Activated B cell treated with CpG ODN at 0.5 μM for 24 hours (primary cell): ENCODE data around the gene DHH. TPM values are rescaled to one million over a fixed set of nuclear protein-coding genes. Genes with fewer than 3 reads are reported as not detected.

Experiments used
- ATAC-seq: fragments of 200-7000 bp; cut with Tn5 transposase; one replicate; pipeline ENCODE4 v1.10.0; 2021; ENCODE audit warnings: low read depth, mild to moderate bottlenecking, moderate library complexity
- CTCF ChIA-PET: fragments of 350-600 bp; sonication (Branson Sonifier 250); formaldehyde crosslinking; loops from one replicate; lab custom pipeline; 2021; ENCODE audit warnings: antibody characterized with exemption; lab: Charles Lee
- POLR2A ChIA-PET: fragments of 350-600 bp; sonication (Branson Sonifier 250); formaldehyde crosslinking; loops from one replicate; lab custom pipeline; 2021; ENCODE audit warnings: antibody characterized with exemption; lab: Charles Lee
- DNase-seq: peaks from one replicate; pipeline ENCODE4 v3.0.0; 2022
- H3K27ac Mint-ChIP-seq: one replicate; pipeline ENCODE4 v1.8.0; 2020; ENCODE audit warnings: mixed read lengths
- H3K27me3 Mint-ChIP-seq: one replicate; pipeline ENCODE4 v1.8.0; 2021; ENCODE audit warnings: mixed read lengths
- H3K36me3 Mint-ChIP-seq: one replicate; pipeline ENCODE4 v1.8.0; 2021; ENCODE audit warnings: low read depth, mixed read lengths
- H3K4me1 Mint-ChIP-seq: one replicate; pipeline ENCODE4 v1.8.0; 2021; ENCODE audit warnings: mixed read lengths
- H3K4me3 Mint-ChIP-seq: one replicate; pipeline ENCODE4 v1.8.0; 2020; ENCODE audit warnings: mild to moderate bottlenecking, mixed read lengths
- H3K9me3 Mint-ChIP-seq: one replicate; pipeline ENCODE4 v1.8.0; 2020; ENCODE audit warnings: mixed read lengths
- CTCF ChIP-seq: fragments of 200-600 bp; IDR thresholded peaks from one replicate; pipeline ENCODE4 v1.8.0; 2022; ENCODE audit warnings: antibody characterized with exemption, mild to moderate bottlenecking
- intact Hi-C: fragments of 100-400 bp; cut with micrococcal nuclease; formaldehyde crosslinking; loops from one replicate; pipeline ENCODE4 v1.15.1; 2024
- total RNA-seq: library from RNA; stranded (reverse); gene quantifications from 2 replicates; pipeline ENCODE4 v1.2.3, GENCODE V29; 2022

Gene DHH
- total RNA-seq, 1 donor from 2014 or later = 0.09 TPM

- H3K27ac Mint-ChIP-seq = no peak overlapping the region
- H3K36me3 Mint-ChIP-seq = no peaks in the 10 kb centered on the region
- DNase-seq = no peak
- H3K4me3 Mint-ChIP-seq = no peak overlapping the region
- POLR2A ChIA-PET = interaction anchor here (0.8 to 1.2 kb wide), 2 partner anchors 15 to 65 kb away, joined by 3 to 4 read pairs; partner anchors contain the start of gene RHEBL1
- no peak for ATAC-seq
- intact Hi-C loops = no loop called here
- CTCF ChIA-PET = interaction anchor here (1.0 to 1.8 kb wide), 2 partner anchors 20 to 21 kb away, joined by 3 to 7 read pairs; no protein-coding TSS in a partner anchor
- H3K4me1 Mint-ChIP-seq = peaks cover 13% of the 10 kb centered on the region
- H3K9me3 Mint-ChIP-seq = no peaks in the 10 kb centered on the region
- H3K27me3 Mint-ChIP-seq = peaks cover 11% of the 10 kb centered on the region
- TF ChIP-seq CTCF = no peak
Observed at GRCh38 chr12:49084438-49084837, 10.2 kb downstream of the DHH start.

- Mint-ChIP-seq H3K4me3 (no peak overlapping the region), H3K4me1 (no peaks in the 10 kb centered on the region), H3K9me3 (no peaks in the 10 kb centered on the region), H3K36me3 (no peaks in the 10 kb centered on the region), H3K27me3 (peaks cover 2% of the 10 kb centered on the region), H3K27ac (no peak overlapping the region)
- intact Hi-C loops = no loop called here
- ChIA-PET CTCF (interaction anchor here (2.3 kb wide), 1 partner anchor 9 kb away, joined by 9 read pairs; no protein-coding TSS in a partner anchor), POLR2A (interaction anchor here (0.6 to 0.8 kb wide), 2 partner anchors 31 to 83 kb away, joined by 3 read pairs; partner anchors contain the start of gene LMBR1L)
- DNase-seq (no peak), ATAC-seq (no peak)
- TF ChIP-seq CTCF = no peak
Observed at GRCh38 chr12:49079793-49080192, 14.8 kb downstream of the DHH start.

GRCh38 chr12:49070971-49071370 is 23.6 kb downstream of the DHH start:
- intact Hi-C loops = loop anchor here (1.0 to 2.0 kb wide), 6 partner anchors 11 to 59 kb away; partner anchors contain the start of genes KMT2D, LMBR1L and PRKAG1
- ChIA-PET CTCF (interaction anchor here (1.0 kb wide), 1 partner anchor 17 kb away, joined by 3 read pairs; no protein-coding TSS in a partner anchor), POLR2A (interaction anchor here (0.7 kb wide), 1 partner anchor 28 kb away, joined by 3 read pairs; no protein-coding TSS in a partner anchor)
- Mint-ChIP-seq H3K9me3 (no peaks in the 10 kb centered on the region), H3K4me3 (no peak overlapping the region), H3K27me3 (no peaks in the 10 kb centered on the region), H3K36me3 (peaks cover 4% of the 10 kb centered on the region), H3K27ac (no peak overlapping the region), H3K4me1 (peaks cover 15% of the 10 kb centered on the region)
- no peak for TF ChIP-seq CTCF
- ATAC-seq (no peak), DNase-seq (no peak)

GRCh38 chr12:49069507-49070346 is 24.9 kb downstream of the DHH start, which contains the start of gene RHEBL1:
Gene RHEBL1, minus strand, starts transcription at chr12:49069979. Its CDS starts 194 bp downstream, at chr12:49069785.
- intact Hi-C loops = loop anchor here (1.0 to 10.0 kb wide), 8 partner anchors 9 to 275 kb away; partner anchors contain the start of genes DNAJC22, KMT2D, LMBR1L and PRKAG1
- Mint-ChIP-seq H3K4me1 (peaks cover 15% of the 10 kb centered on the region), H3K27me3 (no peaks in the 10 kb centered on the region), H3K27ac (peak within 1 kb of the TSS; percentile 93), H3K4me3 (peak within 1 kb of the TSS; percentile 99), H3K9me3 (no peaks in the 10 kb centered on the region), H3K36me3 (peaks cover 5% of the 10 kb centered on the region)
- TF ChIP-seq CTCF = no peak
- POLR2A ChIA-PET = interaction anchor here (0.6 to 1.5 kb wide), 18 partner anchors 10 to 298 kb away, joined by 3 to 34 read pairs (median 4); partner anchors contain the start of genes KMT2D, LMBR1L, SPATS2 and TUBA1A
- CTCF ChIA-PET = interaction anchor here (1.0 to 1.5 kb wide), 8 partner anchors 14 to 165 kb away, joined by 3 to 19 read pairs (median 5); partner anchors contain the start of genes DHH and TUBA1B
- ATAC-seq (peak; percentile 100), DNase-seq (peak; percentile 98)
